Sigmoid colon (tissue), 4 donors: ENCODE measurements around the gene GRAPL.
"Not testable (repeated sequence)": the region's sequence is repeated elsewhere in the genome, so short reads cannot be mapped to it uniquely, and the experiment has no call there.

ENCODE experiments used
- CTCF ChIP-seq, 4 experiments: fragments of 450-650 bp in 3 of 4; fragments of 200-600 bp in 1 of 4; IDR thresholded peaks; one replicate each; pipeline ENCODE4 v1.5.1; 2016 to 2019; ENCODE audit warnings: antibody characterized with exemption in 4 of 4, mild to moderate bottlenecking in 3 of 4, moderate library complexity in 2 of 4
- EP300 ChIP-seq, 4 donors: sonication (generic); formaldehyde crosslinking; IDR thresholded peaks; one replicate each; pipeline ENCODE4 v1.6.1; 2017; ENCODE audit warnings: antibody characterized with exemption in 4 of 4
- POLR2A ChIP-seq, 2 donors: fragments of 450-650 bp; IDR thresholded peaks; one replicate each; pipeline ENCODE4 v1.6.1; 2016; ENCODE audit warnings: antibody characterized with exemption in 2 of 2, mild to moderate bottlenecking in 2 of 2, moderate library complexity in 2 of 2
- POLR2AphosphoS5 ChIP-seq, 4 donors: sonication (generic); formaldehyde crosslinking; IDR thresholded peaks; one replicate each; pipeline ENCODE4 v1.6.1; 2017; ENCODE audit warnings: antibody characterized with exemption in 4 of 4

- TF ChIP-seq POLR2A, CTCF, POLR2AphosphoS5, EP300 (IDR thresholded peaks at IDR 0.05): not testable (repeated sequence)
These were observed 76.0 kb downstream of the GRAPL start for GRCh38 chr17:19203429-19203828.
